K562 (cell line): Measurements from ENCODE around the gene SSR4. TPM values are rescaled to one million over a fixed set of nuclear protein-coding genes. Genes with fewer than 3 reads are reported as not detected.

Source experiments
- ATAC-seq: fragments of 200-7000 bp; cut with Tn5 transposase; 3 replicates; pipeline ENCODE4 v1.9.1; 2020; ENCODE audit warnings: moderate library complexity
- BruUV-seq: library from RNA; stranded (reverse); fragments of 400-500 nt; replicated peaks from 2 replicates; lab custom pipeline; 2021; lab: Mats Ljungman, UMichigan
- CTCF ChIA-PET: fragments of 300-600 bp; formaldehyde crosslinking; extraction: SDS; loops from one replicate; lab custom pipeline; 2021; ENCODE audit warnings: low intra/inter-chr PET ratio; lab: Yijun Ruan, JAX
- POLR2A ChIA-PET: fragments of 300-600, 350-650 bp; sonication (Branson Sonifier 250); formaldehyde crosslinking; extraction: SDS; loops from one replicate; lab custom pipeline; 2021; ENCODE audit warnings: antibody characterized with exemption, inconsistent platforms; lab: Yijun Ruan, JAX
- DNase-seq, 4 experiments: peaks; one replicate each; pipeline versions ENCODE4 v3.0.0 to v3.0.0-alpha.2; 2011 to 2018; ENCODE audit warnings: low spot score in 3 of 4, mixed read lengths in 3 of 4; ENCODE audit errors: extremely low read depth in 1 of 4
- FAIRE-seq: peaks from 2 replicates; lab custom pipeline; 2011; peaks lifted over from hg19 to GRCh38; lab: Jason Lieb, UNC
- H2AFZ ChIP-seq: 2 replicates; pipeline ENCODE4 v1.6.0; 2011; ENCODE audit warnings: low read depth, low read length, control low read depth, inconsistent platforms
- H3K27ac ChIP-seq: fragments of 200-600 bp; 3 replicates; pipeline ENCODE4 v1.8.0; 2011; ENCODE audit warnings: low read depth, mild to moderate bottlenecking, control low read depth, inconsistent platforms, low read length, moderate library complexity, mixed read lengths; ENCODE audit errors: extremely low read depth
- H3K27me3 ChIP-seq, 2 experiments: fragments of 300-600 bp in 1 of 2; 2 replicates in 1 of 2; 3 replicates in 1 of 2; pipeline versions ENCODE4 v1.6.0 to v1.8.0; 2011; ENCODE audit warnings: inconsistent platforms in 2 of 2, low read length in 2 of 2, mild to moderate bottlenecking in 1 of 2, mixed read lengths in 1 of 2, moderate library complexity in 1 of 2; ENCODE audit not compliant: control insufficient read depth in 2 of 2, insufficient read depth in 2 of 2
- H3K36me3 ChIP-seq: fragments of 300-600 bp; 3 replicates; pipeline ENCODE4 v1.8.0; 2011; ENCODE audit warnings: mild to moderate bottlenecking, low read length, inconsistent platforms; ENCODE audit not compliant: control insufficient read depth, insufficient read depth
- H3K4me1 ChIP-seq, 2 experiments: fragments of 200-600 bp in 1 of 2; replicated peaks in 1 of 2; 2 replicates in 1 of 2; 3 replicates in 1 of 2; pipeline versions ENCODE4 v1.5.1 to v1.8.0; 2011; ENCODE audit warnings: inconsistent platforms in 2 of 2, low read length in 2 of 2, mild to moderate bottlenecking in 1 of 2, mixed read lengths in 1 of 2, moderate library complexity in 1 of 2; ENCODE audit not compliant: control insufficient read depth in 2 of 2, insufficient read depth in 2 of 2
- H3K4me2 ChIP-seq: 2 replicates; pipeline ENCODE4 v1.6.1; 2011; ENCODE audit warnings: low read length, control low read depth, inconsistent platforms, mixed read lengths; ENCODE audit not compliant: insufficient read depth
- H3K4me3 ChIP-seq: fragments of 200-600 bp; sonication (generic), shearing (Covaris generic); 2 replicates; pipeline ENCODE4 v1.5.1; 2016; ENCODE audit warnings: control low read depth, inconsistent platforms
- H3K79me2 ChIP-seq: fragments of 200-600 bp; 3 replicates; pipeline ENCODE4 v1.8.0; 2011; ENCODE audit warnings: low read length, inconsistent platforms; ENCODE audit not compliant: control insufficient read depth, insufficient read depth
- H3K9ac ChIP-seq, 2 experiments: 2 replicates each; pipeline versions ENCODE4 v1.6.0 to v1.6.1; 2011; ENCODE audit warnings: low read depth in 2 of 2, low read length in 2 of 2, control low read depth in 1 of 2, inconsistent platforms in 1 of 2, mild to moderate bottlenecking in 1 of 2, mixed read lengths in 1 of 2; ENCODE audit not compliant: insufficient read depth in 1 of 2
- H3K9me1 ChIP-seq: one replicate; pipeline ENCODE4 v1.6.0; 2011; ENCODE audit warnings: inconsistent platforms, mild to moderate bottlenecking, low read length, moderate library complexity; ENCODE audit not compliant: control insufficient read depth, insufficient read depth
- H3K9me3 ChIP-seq: replicated peaks from 2 replicates; pipeline ENCODE4 v1.5.1; 2011; ENCODE audit warnings: low read depth, low read length, inconsistent platforms; ENCODE audit not compliant: control insufficient read depth, insufficient read depth
- H4K20me1 ChIP-seq: replicated peaks from 2 replicates; pipeline ENCODE4 v1.6.1; 2011; ENCODE audit warnings: low read length, inconsistent platforms, mixed read lengths; ENCODE audit not compliant: control insufficient read depth, insufficient read depth
- CEBPB ChIP-seq: fragments of 450-650 bp; IDR thresholded peaks from 2 replicates; pipeline ENCODE4 v1.6.1; 2016; ENCODE audit warnings: missing genetic modification characterization, missing compliant biosample characterization
- CEBPG ChIP-seq, 3 experiments: fragments of 200-800 bp in 1 of 3; sonication (Bioruptor generic) in 1 of 3; sonication (generic) in 1 of 3; formaldehyde crosslinking in 1 of 3; IDR thresholded peaks in 2 of 3; conservative IDR thresholded peaks in 1 of 3; 2 replicates each; pipeline versions ENCODE4 v1.6.1 to v1.8.0; 2016 to 2022; ENCODE audit warnings: missing compliant biosample characterization in 2 of 3, missing genetic modification characterization in 2 of 3, mild to moderate bottlenecking in 1 of 3, missing genetic modification reagents in 1 of 3
- CSDE1 ChIP-seq, 2 experiments: fragments of 450-650 bp; IDR thresholded peaks; 2 replicates each; pipeline ENCODE4 v1.6.1; 2016; ENCODE audit warnings: mild to moderate bottlenecking in 1 of 2
- NCOA6 ChIP-seq: fragments of 450-650 bp; IDR thresholded peaks from 2 replicates; pipeline ENCODE4 v1.6.1; 2017; ENCODE audit warnings: mild to moderate bottlenecking
- PHB2 ChIP-seq: fragments of 450-650 bp; IDR thresholded peaks from 2 replicates; pipeline ENCODE4 v1.6.1; 2017; ENCODE audit warnings: low read depth
- PRMT5 ChIP-seq: sonication (generic); formaldehyde crosslinking; IDR thresholded peaks from 2 replicates; pipeline ENCODE4 v1.5.0; 2020; ENCODE audit warnings: missing genetic modification reagents
- SRF ChIP-seq, 2 experiments: fragments of 250-450, 450-650 bp in 1 of 2; sonication (Bioruptor Pico) in 1 of 2; sonication (generic) in 1 of 2; formaldehyde crosslinking; IDR thresholded peaks; 2 replicates each; pipeline versions ENCODE4 v1.5.0 to v1.5.1; 2020 to 2022; ENCODE audit warnings: mild to moderate bottlenecking in 1 of 2, missing genetic modification reagents in 1 of 2
- WGBS: fragments of 100-300 bp; shearing (Covaris generic); methylation state at CpG from one replicate; pipeline ENCODE4 v1.1.6; 2016; ENCODE audit warnings: low coverage, mixed read lengths; ENCODE audit not compliant: insufficient coverage; ENCODE audit errors: missing lambda C conversion rate; 5-methylcytosine and 5-hydroxymethylcytosine counted together
- in situ Hi-C: fragments of 300-500 bp; cut with MboI; formaldehyde crosslinking; loops from 4 replicates; pipeline ENCODE4 v1.15.0; 2018; ENCODE audit warnings: inconsistent platforms, mixed read lengths
- intact Hi-C: fragments of 100-400 bp; cut with micrococcal nuclease; formaldehyde crosslinking; loops from 2 replicates; pipeline ENCODE4 v1.14.2; 2022
- polyA plus RNA-seq, 8 experiments: library from polyadenylated mRNA; depleted of rRNA in 4 of 8; stranded (reverse) in 5 of 8; unstranded in 3 of 8; fragments of >200 nt; fragmentation: Nextera tagmentation in 2 of 8; fragmentation: Illumina TruSeq in 1 of 8; extraction: Ambion mirVana in 2 of 8; extraction: Trizol in 1 of 8; gene quantifications; 2 replicates each; pipeline versions ENCODE4 v1.2.1 to v1.2.3, GENCODE V29; 2011 to 2014; ENCODE audit warnings: inconsistent platforms in 1 of 8, missing spikeins in 1 of 8
- total RNA-seq, 7 experiments: library from RNA; depleted of rRNA in 6 of 7; stranded (reverse); fragments of >200 nt in 6 of 7; fragmentation: Illumina TruSeq in 2 of 7; extraction: Trizol in 2 of 7; gene quantifications; 2 replicates each; pipeline versions ENCODE4 v1.2.1 to v1.2.3, GENCODE V29; 2011 to 2021; ENCODE audit warnings: low replicate concordance in 1 of 7

SSR4 gene
- total and polyA plus RNA-seq, 9 of the 15 experiments (the other 6 are each of a cell fraction or from before 2014, with no cell fraction given) = 146 to 492 (median 272) TPM

GRCh38 chrX:153836921-153837320, 42.5 kb downstream of the SSR4 start:
- Histone ChIP-seq H4K20me1 (0 out of 2 replicates have a peak, but pooled peaks cover 3% of the 10 kb centered on the region), H3K4me3 (no peak overlapping the region), H3K9me3 (no peaks in the 10 kb centered on the region), H3K27me3 (peaks cover 3 to 15% of the 10 kb centered on the region in 2 experiments; a peak in 3 of 5 replicates), H3K36me3 (no peaks in the 10 kb centered on the region), H3K4me2 (no peak overlapping the region), H3K9me1 (no peaks in the 10 kb centered on the region), H3K79me2 (no peaks in the 10 kb centered on the region), H2AFZ (no peak overlapping the region), H3K9ac (no peak overlapping the region), H3K4me1 (no peaks in the 10 kb centered on the region; a peak in 1 of 5 replicates), H3K27ac (no peak overlapping the region)
- ATAC-seq = no peak
- peak; percentile 77 for TF ChIP-seq CEBPB (tag)
- TF ChIP-seq SRF (CRISPR knock-in tag; IDR thresholded peaks at IDR 0.05) = no peak
- no peak for TF ChIP-seq CEBPG (CRISPR knock-in tag; IDR thresholded peaks at IDR 0.05)
- TF ChIP-seq CEBPG (tag; conservative IDR thresholded peaks at IDR 0.05 in 1 of 2, IDR thresholded peaks at IDR 0.05 in 1 of 2) = peak in 1 of 2 experiments; percentile 45; a peak in 1 of 4 replicates
- TF ChIP-seq PHB2 = no peak
- TF ChIP-seq CSDE1 (IDR thresholded peaks at IDR 0.05) = no peak
- TF ChIP-seq NCOA6 = no peak
- TF ChIP-seq PRMT5 (CRISPR knock-in tag) = no peak
- CTCF ChIA-PET = no interaction called here
- POLR2A ChIA-PET = interaction anchor here (1.1 kb wide), 1 partner anchor 9 kb away, joined by 3 read pairs; no protein-coding TSS in a partner anchor
- BruUV-seq = no TSS peak
- in situ Hi-C loops = no loop called here
- 58% methylated on average over 6 of the region's 6 CpGs for WGBS
- no peak for FAIRE-seq
- no peak for DNase-seq
- intact Hi-C loops = no loop called here
